Measurements from ENCODE around the gene TNXB. TPM values are rescaled to one million over a fixed set of nuclear protein-coding genes. Genes with fewer than 3 reads are reported as not detected.
"Not testable (repeated sequence)": the region's sequence is repeated elsewhere in the genome, so short reads cannot be mapped to it uniquely, and the experiment has no call there.

Gene TNXB
- total RNA-seq, 1 donor: 11.9 TPM

DNA sequence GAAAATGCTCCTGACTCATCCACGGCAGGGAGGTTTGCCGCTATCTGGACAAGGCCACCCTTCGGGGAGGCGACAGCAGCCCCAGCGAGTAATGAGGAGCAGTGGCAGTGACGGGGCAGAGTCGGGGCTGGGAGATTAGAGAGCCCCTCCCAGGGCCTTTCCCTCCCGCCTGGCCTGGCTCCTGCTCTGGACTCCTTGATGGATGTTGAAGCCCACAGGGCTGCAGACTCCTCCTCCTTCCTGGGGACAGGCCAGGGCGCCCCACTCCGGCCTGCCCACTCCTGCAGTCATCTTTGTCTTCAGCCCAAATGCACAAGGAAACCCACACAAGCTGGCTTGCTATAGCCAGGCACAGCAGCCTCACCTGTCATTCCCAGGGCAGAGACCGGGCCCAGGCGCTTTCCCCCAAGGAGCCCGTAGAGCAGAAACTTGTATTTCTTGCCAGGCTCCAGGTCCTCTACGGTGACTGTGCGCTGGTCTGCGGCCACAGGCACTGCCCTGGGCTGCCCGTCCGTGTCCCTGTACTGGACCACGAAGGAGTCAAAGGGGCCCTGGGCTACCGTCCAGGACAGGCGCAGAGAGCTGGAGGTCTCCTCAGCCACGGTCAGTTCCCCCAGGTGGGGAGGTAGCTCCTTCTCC is 63.2 kb downstream of the TNXB start:
- Histone ChIP-seq H3K4me1 (ENCODE audit: insufficient read depth, low read length) (peaks cover 12% of the 10 kb centered on the region), H3K27me3 (ENCODE audit: insufficient read depth, low read length) (no peaks in the 10 kb centered on the region), H2AFZ (ENCODE audit: low read length) (no peak overlapping the region), H3K27ac (ENCODE audit: low read depth, low read length) (no peak overlapping the region), H3K4me3 (ENCODE audit: insufficient read depth, low read length) (no peak overlapping the region), H3K4me2 (ENCODE audit: insufficient read depth, low read length) (no peak overlapping the region), H3K79me2 (ENCODE audit: insufficient read depth, low read length) (no peaks in the 10 kb centered on the region), H3K9me3 (ENCODE audit: low read depth, low read length) (no peaks in the 10 kb centered on the region), H3K36me3 (ENCODE audit: insufficient read depth, low read length) (no peaks in the 10 kb centered on the region), H4K20me1 (ENCODE audit: insufficient read depth, low read length) (no peaks in the 10 kb centered on the region)
- DNase-seq (ENCODE audit: insufficient read length, low spot score, missing footprints): no peak
- TF ChIP-seq, protein P1, sequence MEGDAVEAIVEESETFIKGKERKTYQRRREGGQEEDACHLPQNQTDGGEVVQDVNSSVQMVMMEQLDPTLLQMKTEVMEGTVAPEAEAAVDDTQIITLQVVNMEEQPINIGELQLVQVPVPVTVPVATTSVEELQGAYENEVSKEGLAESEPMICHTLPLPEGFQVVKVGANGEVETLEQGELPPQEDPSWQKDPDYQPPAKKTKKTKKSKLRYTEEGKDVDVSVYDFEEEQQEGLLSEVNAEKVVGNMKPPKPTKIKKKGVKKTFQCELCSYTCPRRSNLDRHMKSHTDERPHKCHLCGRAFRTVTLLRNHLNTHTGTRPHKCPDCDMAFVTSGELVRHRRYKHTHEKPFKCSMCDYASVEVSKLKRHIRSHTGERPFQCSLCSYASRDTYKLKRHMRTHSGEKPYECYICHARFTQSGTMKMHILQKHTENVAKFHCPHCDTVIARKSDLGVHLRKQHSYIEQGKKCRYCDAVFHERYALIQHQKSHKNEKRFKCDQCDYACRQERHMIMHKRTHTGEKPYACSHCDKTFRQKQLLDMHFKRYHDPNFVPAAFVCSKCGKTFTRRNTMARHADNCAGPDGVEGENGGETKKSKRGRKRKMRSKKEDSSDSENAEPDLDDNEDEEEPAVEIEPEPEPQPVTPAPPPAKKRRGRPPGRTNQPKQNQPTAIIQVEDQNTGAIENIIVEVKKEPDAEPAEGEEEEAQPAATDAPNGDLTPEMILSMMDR (IDR thresholded peaks at IDR 0.05; ENCODE audit: extremely low read depth, low read depth, low read length): no peak

DNA sequence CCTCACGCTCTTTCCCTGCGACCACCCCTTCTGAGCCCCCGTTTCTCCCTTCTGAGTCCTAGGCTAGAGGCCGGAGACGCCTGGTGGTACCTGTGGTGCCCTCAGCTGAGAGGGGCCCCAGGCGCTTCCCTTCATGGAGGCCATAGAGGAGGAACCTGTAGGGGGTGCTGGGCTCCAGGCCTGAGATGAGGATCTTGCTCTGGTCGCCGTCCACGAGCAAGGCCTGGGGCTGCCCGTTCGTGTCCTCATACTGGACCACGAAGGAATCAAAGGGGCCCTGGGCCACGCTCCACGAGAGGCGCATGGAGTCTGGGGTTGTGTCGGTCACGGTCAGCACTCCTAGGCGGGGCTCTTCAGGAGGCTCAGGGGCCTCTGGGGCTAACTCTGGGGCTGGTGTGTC is 64.2 kb downstream of the TNXB start:
- H2AFZ ChIP-seq (ENCODE audit: low read length); H3K4me3 ChIP-seq (ENCODE audit: insufficient read depth, low read length); H3K4me2 ChIP-seq (ENCODE audit: insufficient read depth, low read length); H3K9me3 ChIP-seq (ENCODE audit: low read depth, low read length); H4K20me1 ChIP-seq (ENCODE audit: insufficient read depth, low read length); H3K36me3 ChIP-seq (ENCODE audit: insufficient read depth, low read length); H3K79me2 ChIP-seq (ENCODE audit: insufficient read depth, low read length); H3K27ac ChIP-seq (ENCODE audit: low read depth, low read length); H3K27me3 ChIP-seq (ENCODE audit: insufficient read depth, low read length); DNase-seq (ENCODE audit: insufficient read length, low spot score, missing footprints): not testable (repeated sequence)
- H3K4me1 ChIP-seq (ENCODE audit: insufficient read depth, low read length): peaks cover 12% of the 10 kb centered on the region

DNA sequence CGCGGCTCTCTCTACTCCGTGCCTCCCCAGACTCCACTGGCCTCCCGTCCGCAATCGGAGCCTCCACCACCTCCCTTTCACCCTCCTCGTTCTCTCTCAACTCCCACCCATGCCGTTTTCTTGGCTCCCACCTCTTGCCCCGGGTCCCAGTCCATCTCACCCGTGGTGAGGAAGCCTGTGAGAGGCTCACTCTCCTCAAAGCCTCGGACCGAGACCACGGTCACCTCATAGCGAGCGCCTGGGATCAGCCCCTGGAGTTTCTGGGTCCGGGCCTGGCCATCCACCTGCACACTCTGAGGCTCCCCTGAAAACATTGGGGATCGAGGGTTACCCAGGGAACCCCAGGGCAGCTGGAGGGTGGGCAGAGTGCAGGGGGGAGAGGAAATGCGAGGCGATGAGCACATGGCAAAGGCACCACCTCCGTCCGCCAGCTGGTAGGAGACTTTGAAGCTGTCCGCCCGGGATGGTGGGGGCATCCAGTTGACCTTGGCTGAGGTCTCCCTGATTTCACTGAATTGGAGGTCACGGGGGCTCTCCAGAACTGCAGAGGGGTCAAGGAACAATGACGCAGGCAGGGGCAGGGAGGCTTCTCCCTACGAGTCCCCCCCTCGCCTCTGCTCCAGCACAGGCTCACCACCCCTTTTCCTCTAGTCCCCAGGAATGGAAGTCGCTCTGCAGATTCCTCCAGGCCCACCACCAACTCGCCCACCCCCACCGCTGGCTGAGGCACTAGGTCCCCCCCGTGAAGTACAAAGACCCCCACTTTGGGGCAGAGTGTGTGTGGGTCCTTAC is 65.4 kb downstream of the TNXB start:
- peak; percentile 53 for DNase-seq (ENCODE audit: insufficient read length, low spot score, missing footprints)
- H3K4me2 ChIP-seq (ENCODE audit: insufficient read depth, low read length): not testable (repeated sequence)

DNA sequence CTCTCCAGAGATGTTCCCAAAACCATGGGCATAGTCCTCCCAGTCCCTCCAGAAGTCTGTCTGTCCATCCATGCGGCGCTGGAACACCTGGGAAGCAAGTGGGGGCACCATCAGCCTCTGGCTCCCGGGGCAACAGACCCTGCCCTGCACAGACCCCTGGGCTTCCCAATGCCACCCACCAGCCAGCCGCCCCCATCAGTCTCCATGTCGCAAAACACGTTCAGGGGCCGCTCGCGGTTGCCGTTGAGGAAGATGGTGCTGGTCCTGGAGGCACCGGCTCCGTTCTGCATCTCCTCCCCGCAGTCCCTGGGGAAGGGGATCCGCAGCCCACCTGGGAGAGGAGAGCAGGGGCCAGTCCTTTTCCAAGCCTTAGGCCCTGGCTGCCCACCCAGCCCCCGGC is 66.9 kb downstream of the TNXB start:
- DNase-seq (ENCODE audit: insufficient read length, low spot score, missing footprints); H3K79me2 ChIP-seq (ENCODE audit: insufficient read depth, low read length); H3K27me3 ChIP-seq (ENCODE audit: insufficient read depth, low read length); H2AFZ ChIP-seq (ENCODE audit: low read length); H3K4me1 ChIP-seq (ENCODE audit: insufficient read depth, low read length); H3K4me3 ChIP-seq (ENCODE audit: insufficient read depth, low read length); H3K27ac ChIP-seq (ENCODE audit: low read depth, low read length); H4K20me1 ChIP-seq (ENCODE audit: insufficient read depth, low read length); H3K4me2 ChIP-seq (ENCODE audit: insufficient read depth, low read length); H3K9me3 ChIP-seq (ENCODE audit: low read depth, low read length); H3K36me3 ChIP-seq (ENCODE audit: insufficient read depth, low read length): not testable (repeated sequence)

More for the DNA sequence above, 65.4 kb downstream of the TNXB start:
- H4K20me1 ChIP-seq (ENCODE audit: insufficient read depth, low read length); H2AFZ ChIP-seq (ENCODE audit: low read length); H3K27ac ChIP-seq (ENCODE audit: low read depth, low read length); H3K79me2 ChIP-seq (ENCODE audit: insufficient read depth, low read length); H3K9me3 ChIP-seq (ENCODE audit: low read depth, low read length); H3K4me3 ChIP-seq (ENCODE audit: insufficient read depth, low read length); H3K36me3 ChIP-seq (ENCODE audit: insufficient read depth, low read length); H3K27me3 ChIP-seq (ENCODE audit: insufficient read depth, low read length): not testable (repeated sequence)
- H3K4me1 ChIP-seq (ENCODE audit: insufficient read depth, low read length): peaks cover 12% of the 10 kb centered on the region

DNA sequence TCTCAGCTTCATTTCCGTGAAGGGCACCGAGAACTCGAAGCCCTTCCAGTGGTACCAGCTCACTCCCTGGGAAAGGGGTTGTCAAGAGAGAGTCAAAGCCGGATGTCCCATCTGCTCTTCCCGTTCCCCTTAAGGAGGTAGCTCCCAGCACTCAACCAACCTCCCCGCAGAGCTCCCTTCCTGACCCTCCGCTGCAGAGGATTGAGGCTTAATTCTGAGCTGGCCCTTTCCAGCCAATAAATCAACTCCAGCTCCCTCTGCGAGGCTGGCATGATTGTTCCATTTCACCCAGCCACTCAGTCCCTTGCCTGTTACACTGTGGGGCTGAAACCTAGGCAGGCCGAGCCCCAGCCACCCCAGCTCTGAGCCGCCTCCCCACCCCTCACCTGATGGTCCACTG is 67.8 kb downstream of the TNXB start:
- H3K79me2 ChIP-seq (ENCODE audit: insufficient read depth, low read length); H2AFZ ChIP-seq (ENCODE audit: low read length); H3K27me3 ChIP-seq (ENCODE audit: insufficient read depth, low read length); H3K27ac ChIP-seq (ENCODE audit: low read depth, low read length); H3K4me1 ChIP-seq (ENCODE audit: insufficient read depth, low read length); H3K4me3 ChIP-seq (ENCODE audit: insufficient read depth, low read length); H3K9me3 ChIP-seq (ENCODE audit: low read depth, low read length); DNase-seq (ENCODE audit: insufficient read length, low spot score, missing footprints); H3K4me2 ChIP-seq (ENCODE audit: insufficient read depth, low read length); H3K36me3 ChIP-seq (ENCODE audit: insufficient read depth, low read length); H4K20me1 ChIP-seq (ENCODE audit: insufficient read depth, low read length): not testable (repeated sequence)

DNA sequence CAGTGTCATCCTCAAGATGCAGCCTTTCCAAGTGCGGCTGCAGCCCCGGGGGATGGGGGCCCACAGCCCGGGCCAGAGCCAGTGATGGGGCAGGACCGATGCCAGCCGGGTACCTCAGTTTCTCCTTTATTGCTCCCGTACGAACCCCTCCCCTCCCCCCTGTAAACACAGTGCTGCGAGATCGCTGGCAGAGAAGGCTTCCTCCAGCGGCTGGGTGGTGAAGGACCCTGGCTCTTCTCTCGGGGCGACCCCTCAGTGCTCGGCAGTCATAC is 68.2 kb downstream of the TNXB start:
- not testable (repeated sequence) for H3K4me1 ChIP-seq (ENCODE audit: insufficient read depth, low read length); H2AFZ ChIP-seq (ENCODE audit: low read length); H3K36me3 ChIP-seq (ENCODE audit: insufficient read depth, low read length); H3K27me3 ChIP-seq (ENCODE audit: insufficient read depth, low read length); H3K9me3 ChIP-seq (ENCODE audit: low read depth, low read length); H4K20me1 ChIP-seq (ENCODE audit: insufficient read depth, low read length); H3K79me2 ChIP-seq (ENCODE audit: insufficient read depth, low read length); H3K4me2 ChIP-seq (ENCODE audit: insufficient read depth, low read length); H3K4me3 ChIP-seq (ENCODE audit: insufficient read depth, low read length); DNase-seq (ENCODE audit: insufficient read length, low spot score, missing footprints); H3K27ac ChIP-seq (ENCODE audit: low read depth, low read length)

DNA sequence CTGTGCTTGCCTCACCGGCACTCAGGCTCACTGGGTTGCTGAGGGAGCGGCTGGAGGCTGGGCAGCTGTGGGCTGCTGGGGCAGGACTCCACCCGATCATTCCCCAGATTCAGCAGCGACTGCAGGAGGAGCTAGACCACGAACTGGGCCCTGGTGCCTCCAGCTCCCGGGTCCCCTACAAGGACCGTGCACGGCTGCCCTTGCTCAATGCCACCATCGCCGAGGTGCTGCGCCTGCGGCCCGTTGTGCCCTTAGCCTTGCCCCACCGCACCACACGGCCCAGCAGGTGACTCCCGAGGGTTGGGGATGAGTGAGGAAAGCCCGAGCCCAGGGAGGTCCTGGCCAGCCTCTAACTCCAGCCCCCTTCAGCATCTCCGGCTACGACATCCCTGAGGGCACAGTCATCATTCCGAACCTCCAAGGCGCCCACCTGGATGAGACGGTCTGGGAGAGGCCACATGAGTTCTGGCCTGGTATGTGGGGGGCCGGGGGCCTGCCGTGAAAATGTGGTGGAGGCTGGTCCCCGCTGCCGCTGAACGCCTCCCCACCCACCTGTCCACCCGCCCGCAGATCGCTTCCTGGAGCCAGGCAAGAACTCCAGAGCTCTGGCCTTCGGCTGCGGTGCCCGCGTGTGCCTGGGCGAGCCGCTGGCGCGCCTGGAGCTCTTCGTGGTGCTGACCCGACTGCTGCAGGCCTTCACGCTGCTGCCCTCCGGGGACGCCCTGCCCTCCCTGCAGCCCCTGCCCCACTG is 68.7 kb downstream of the TNXB start:
- H3K4me2 ChIP-seq (ENCODE audit: insufficient read depth, low read length); H3K4me3 ChIP-seq (ENCODE audit: insufficient read depth, low read length); H3K36me3 ChIP-seq (ENCODE audit: insufficient read depth, low read length); H2AFZ ChIP-seq (ENCODE audit: low read length); H3K9me3 ChIP-seq (ENCODE audit: low read depth, low read length); H4K20me1 ChIP-seq (ENCODE audit: insufficient read depth, low read length); H3K4me1 ChIP-seq (ENCODE audit: insufficient read depth, low read length); DNase-seq (ENCODE audit: insufficient read length, low spot score, missing footprints); H3K79me2 ChIP-seq (ENCODE audit: insufficient read depth, low read length); H3K27ac ChIP-seq (ENCODE audit: low read depth, low read length); H3K27me3 ChIP-seq (ENCODE audit: insufficient read depth, low read length): not testable (repeated sequence)
